GM12892 (cell line): ENCODE measurements around the gene SPATA24.

ENCODE experiments used
- POLR2A ChIP-seq: IDR thresholded peaks from 2 replicates; pipeline ENCODE4 v1.6.1; 2011; ENCODE audit warnings: low read depth, low read length, control low read depth
- TAF1 ChIP-seq: IDR thresholded peaks from 2 replicates; pipeline ENCODE4 v1.6.1; 2011; ENCODE audit warnings: low read depth, mild to moderate bottlenecking, control low read depth, low read length, borderline replicate concordance

- TF ChIP-seq POLR2A (no peak), TAF1 (no peak)
Observed at GRCh38 chr5:139416651-139417050, 12.8 kb upstream of the SPATA24 start.
